Measurements from ENCODE around the gene MAPT.
A peak's percentile ranks its signal among the peaks of the same experiment; 100 is the strongest.

Gene MAPT

DNA sequence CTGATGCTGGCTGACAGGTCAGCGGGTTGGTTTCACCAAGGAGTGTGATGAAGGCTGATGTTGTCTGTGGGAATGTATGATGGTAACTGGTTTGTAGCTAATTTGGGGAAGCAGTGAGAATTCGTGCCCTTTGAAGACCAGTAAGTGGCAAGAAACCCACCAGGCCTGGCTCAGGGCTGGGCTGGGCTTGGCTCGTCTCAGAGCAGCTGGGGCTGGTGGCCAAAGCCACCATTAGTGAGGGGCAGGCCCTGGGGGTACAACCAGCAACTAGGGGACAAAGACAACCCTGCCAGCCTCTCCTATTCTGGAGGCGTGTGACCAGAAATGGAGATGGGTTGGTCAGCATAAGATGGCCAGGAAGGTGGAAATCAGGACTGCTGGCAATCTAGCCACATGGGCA lies 91.7 kb downstream of the MAPT start:
- DNase-seq (ENCODE audit: low read depth in 2 of 3, low spot score in 1 of 3), result no peak

GRCh38 chr17:45987706-45988105 lies 93.4 kb downstream of the MAPT start:
- DNase-seq (ENCODE audit: low read depth in 2 of 3, low spot score in 1 of 3), result no peak

GRCh38 chr17:45989759-45990158 lies 95.4 kb downstream of the MAPT start:
- no peak for DNase-seq (ENCODE audit: low read depth in 2 of 3, low spot score in 1 of 3)

DNA sequence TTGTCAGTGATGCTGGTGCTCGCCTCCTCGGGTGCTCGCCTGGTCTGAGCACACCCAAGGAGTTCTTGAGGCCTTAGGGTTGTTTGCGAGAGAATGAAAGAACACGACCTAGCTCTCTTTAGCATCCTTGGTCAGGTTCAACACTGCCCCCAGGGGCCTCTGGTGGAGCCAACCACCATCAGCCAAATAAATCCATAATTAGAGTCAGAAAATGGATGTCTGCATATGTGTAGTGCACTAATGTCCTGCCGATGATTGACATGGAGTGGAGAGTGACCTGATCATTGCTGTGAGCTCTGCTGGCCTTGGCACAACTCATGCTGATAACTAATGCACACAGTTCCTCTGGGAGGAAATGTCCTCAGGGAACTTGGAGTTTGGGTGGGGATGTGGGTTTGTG lies 96.5 kb downstream of the MAPT start:
- no peak for DNase-seq (ENCODE audit: low read depth in 2 of 3, low spot score in 1 of 3)

DNA sequence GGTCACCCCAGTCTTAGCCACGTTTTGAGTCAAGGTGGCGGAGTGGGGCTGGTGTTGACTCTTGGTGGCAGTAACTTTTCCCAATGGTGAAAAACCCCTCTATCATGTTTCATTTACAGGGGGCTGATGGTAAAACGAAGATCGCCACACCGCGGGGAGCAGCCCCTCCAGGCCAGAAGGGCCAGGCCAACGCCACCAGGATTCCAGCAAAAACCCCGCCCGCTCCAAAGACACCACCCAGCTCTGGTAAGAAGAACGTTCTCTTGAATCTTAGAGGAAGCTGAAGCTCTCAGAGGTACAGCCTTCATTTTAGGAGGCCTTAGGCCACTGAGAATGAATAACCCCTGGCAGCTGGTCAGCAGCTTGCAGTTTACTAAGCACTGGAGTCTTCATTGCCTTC lies 97.0 kb downstream of the MAPT start:
- DNase-seq (ENCODE audit: low read depth in 2 of 3, low spot score in 1 of 3), result no peak

DNA sequence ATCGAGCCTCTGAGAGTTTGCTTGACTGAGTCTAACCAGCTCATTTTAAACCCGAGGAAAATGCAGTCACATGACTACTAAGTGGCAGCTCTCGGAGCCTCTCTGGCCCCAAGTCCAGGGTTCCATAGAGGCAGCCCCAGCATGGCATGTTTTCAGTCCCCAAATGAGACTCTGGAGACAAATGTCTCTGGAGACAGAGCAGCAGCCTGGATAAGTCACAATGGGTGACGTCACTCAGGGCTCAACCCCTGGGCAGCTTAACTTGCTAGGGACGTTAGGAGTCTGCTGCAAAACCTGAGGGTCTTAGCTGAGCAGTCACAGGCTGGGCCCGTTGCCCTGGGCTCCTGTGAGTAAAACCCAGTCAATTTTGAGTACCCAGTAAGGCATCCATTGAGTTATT lies 97.8 kb downstream of the MAPT start:
- DNase-seq (ENCODE audit: low read depth in 2 of 3, low spot score in 1 of 3), result no peak

GRCh38 chr17:45992904-45993303 lies 98.5 kb downstream of the MAPT start:
- no peak for DNase-seq (ENCODE audit: low read depth in 2 of 3, low spot score in 1 of 3)

DNA sequence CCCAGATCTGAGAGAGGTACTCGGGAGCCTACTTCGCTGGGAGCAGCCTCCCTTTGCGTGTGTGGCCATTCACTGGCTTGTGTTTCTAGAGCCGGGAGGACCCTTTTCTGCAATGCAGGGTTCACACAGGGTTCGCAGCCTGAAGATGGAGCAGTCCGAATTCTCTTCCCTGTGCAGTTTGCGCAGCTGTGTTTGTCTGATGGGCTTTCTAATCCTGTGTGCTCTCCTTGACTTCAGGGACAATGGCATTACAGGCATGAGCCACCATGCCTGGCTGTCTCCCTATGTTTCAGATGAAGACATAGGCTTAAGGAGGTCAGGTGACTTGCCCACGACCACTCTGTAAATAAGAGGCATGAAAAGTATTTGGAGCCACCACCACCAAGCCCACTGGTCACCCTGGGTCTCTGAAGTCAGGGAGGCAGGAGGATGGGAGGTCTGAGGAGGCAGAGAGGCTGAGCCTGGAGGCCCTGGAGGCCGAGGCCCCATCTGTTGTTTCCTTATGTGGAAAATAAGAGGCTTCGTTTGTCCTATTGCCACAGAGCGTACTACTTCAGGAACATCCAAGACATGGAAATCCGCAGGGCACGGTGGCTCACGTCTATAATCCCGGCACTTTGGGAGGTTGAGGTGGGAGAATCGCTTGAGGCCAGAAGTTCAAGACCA lies 99.7 kb downstream of the MAPT start:
- DNase-seq (ENCODE audit: low read depth in 2 of 3, low spot score in 1 of 3), result no peak

- no peak for DNase-seq (ENCODE audit: low read depth in 2 of 3, low spot score in 1 of 3)
These were observed 100.6 kb downstream of the MAPT start for GRCh38 chr17:45994987-45995386.

GRCh38 chr17:45995627-45996270 lies 101.4 kb downstream of the MAPT start:
- DNase-seq (ENCODE audit: low read depth in 2 of 3, low spot score in 1 of 3), result no peak

DNA sequence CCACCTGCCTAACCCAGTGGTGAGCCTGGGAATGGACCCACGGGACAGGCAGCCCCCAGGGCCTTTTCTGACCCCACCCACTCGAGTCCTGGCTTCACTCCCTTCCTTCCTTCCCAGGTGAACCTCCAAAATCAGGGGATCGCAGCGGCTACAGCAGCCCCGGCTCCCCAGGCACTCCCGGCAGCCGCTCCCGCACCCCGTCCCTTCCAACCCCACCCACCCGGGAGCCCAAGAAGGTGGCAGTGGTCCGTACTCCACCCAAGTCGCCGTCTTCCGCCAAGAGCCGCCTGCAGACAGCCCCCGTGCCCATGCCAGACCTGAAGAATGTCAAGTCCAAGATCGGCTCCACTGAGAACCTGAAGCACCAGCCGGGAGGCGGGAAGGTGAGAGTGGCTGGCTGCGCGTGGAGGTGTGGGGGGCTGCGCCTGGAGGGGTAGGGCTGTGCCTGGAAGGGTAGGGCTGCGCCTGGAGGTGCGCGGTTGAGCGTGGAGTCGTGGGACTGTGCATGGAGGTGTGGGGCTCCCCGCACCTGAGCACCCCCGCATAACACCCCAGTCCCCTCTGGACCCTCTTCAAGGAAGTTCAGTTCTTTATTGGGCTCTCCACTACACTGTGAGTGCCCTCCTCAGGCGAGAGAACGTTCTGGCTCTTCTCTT lies 102.1 kb downstream of the MAPT start:
- DNase-seq (ENCODE audit: low read depth in 2 of 3, low spot score in 1 of 3), result no peak

- DNase-seq (ENCODE audit: low read depth in 2 of 3, low spot score in 1 of 3), result no peak
These were observed 102.8 kb downstream of the MAPT start for GRCh38 chr17:45997166-45997565.

GRCh38 chr17:45997624-45998023 lies 103.3 kb downstream of the MAPT start:
- DNase-seq (ENCODE audit: low read depth in 2 of 3, low spot score in 1 of 3), result no peak

DNA sequence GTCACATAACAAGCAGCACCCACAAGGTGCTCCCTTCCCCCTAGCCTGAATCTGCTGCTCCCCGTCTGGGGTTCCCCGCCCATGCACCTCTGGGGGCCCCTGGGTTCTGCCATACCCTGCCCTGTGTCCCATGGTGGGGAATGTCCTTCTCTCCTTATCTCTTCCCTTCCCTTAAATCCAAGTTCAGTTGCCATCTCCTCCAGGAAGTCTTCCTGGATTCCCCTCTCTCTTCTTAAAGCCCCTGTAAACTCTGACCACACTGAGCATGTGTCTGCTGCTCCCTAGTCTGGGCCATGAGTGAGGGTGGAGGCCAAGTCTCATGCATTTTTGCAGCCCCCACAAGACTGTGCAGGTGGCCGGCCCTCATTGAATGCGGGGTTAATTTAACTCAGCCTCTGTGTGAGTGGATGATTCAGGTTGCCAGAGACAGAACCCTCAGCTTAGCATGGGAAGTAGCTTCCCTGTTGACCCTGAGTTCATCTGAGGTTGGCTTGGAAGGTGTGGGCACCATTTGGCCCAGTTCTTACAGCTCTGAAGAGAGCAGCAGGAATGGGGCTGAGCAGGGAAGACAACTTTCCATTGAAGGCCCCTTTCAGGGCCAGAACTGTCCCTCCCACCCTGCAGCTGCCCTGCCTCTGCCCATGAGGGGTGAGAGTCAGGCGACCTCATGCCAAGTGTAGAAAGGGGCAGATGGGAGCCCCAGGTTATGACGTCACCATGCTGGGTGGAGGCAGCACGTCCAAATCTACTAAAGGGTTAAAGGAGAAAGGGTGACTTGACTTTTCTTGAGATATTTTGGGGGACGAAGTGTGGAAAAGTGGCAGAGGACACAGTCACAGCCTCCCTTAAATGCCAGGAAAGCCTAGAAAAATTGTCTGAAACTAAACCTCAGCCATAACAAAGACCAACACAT lies 104.9 kb downstream of the MAPT start, which contains the start of gene STH:
Gene STH, plus strand, starts transcription at position 264 of the 913 bp plus-strand sequence. Its CDS starts 30 bp downstream, at position 294.
- DNase-seq (ENCODE audit: low read depth in 2 of 3, low spot score in 1 of 3), result no peak

DNA sequence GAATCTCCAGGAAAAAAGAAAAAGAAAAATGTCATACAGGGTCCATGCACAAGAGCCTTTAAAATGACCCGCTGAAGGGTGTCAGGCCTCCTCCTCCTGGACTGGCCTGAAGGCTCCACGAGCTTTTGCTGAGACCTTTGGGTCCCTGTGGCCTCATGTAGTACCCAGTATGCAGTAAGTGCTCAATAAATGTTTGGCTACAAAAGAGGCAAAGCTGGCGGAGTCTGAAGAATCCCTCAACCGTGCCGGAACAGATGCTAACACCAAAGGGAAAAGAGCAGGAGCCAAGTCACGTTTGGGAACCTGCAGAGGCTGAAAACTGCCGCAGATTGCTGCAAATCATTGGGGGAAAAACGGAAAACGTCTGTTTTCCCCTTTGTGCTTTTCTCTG lies 105.5 kb downstream of the MAPT start:
- DNase-seq (ENCODE audit: low read depth in 2 of 3, low spot score in 1 of 3), result no peak

DNA sequence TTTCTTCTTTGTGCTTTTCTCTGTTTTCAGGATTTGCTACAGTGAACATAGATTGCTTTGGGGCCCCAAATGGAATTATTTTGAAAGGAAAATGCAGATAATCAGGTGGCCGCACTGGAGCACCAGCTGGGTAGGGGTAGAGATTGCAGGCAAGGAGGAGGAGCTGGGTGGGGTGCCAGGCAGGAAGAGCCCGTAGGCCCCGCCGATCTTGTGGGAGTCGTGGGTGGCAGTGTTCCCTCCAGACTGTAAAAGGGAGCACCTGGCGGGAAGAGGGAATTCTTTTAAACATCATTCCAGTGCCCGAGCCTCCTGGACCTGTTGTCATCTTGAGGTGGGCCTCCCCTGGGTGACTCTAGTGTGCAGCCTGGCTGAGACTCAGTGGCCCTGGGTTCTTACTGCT lies 105.9 kb downstream of the MAPT start:
- DNase-seq (ENCODE audit: low read depth in 2 of 3, low spot score in 1 of 3), result no peak

DNA sequence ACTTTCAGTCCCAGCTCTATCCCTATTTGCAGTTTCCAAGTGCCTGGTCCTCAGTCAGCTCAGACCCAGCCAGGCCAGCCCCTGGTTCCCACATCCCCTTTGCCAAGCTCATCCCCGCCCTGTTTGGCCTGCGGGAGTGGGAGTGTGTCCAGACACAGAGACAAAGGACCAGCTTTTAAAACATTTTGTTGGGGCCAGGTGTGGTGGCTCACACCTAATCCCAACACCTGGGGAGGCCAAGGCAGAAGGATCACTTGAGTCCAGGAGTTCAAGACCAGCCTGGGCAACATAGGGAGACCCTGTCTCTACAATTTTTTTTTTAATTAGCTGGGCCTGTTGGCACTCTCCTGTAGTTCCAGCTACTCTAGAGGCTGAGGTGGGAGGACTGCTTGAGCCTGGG lies 106.4 kb downstream of the MAPT start:
- DNase-seq (ENCODE audit: low read depth in 2 of 3, low spot score in 1 of 3), result no peak

DNA sequence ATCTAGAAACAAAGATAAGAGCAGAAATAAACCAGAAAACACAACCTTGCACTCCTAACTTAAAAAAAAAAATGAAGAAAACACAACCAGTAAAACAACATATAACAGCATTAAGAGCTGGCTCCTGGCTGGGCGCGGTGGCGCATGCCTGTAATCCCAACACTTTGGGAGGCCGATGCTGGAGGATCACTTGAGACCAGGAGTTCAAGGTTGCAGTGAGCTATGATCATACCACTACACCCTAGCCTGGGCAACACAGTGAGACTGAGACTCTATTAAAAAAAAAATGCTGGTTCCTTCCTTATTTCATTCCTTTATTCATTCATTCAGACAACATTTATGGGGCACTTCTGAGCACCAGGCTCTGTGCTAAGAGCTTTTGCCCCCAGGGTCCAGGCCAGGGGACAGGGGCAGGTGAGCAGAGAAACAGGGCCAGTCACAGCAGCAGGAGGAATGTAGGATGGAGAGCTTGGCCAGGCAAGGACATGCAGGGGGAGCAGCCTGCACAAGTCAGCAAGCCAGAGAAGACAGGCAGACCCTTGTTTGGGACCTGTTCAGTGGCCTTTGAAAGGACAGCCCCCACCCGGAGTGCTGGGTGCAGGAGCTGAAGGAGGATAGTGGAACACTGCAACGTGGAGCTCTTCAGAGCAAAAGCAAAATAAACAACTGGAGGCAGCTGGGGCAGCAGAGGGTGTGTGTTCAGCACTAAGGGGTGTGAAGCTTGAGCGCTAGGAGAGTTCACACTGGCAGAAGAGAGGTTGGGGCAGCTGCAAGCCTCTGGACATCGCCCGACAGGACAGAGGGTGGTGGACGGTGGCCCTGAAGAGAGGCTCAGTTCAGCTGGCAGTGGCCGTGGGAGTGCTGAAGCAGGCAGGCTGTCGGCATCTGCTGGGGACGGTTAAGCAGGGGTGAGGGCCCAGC lies 107.3 kb downstream of the MAPT start:
- no peak for DNase-seq (ENCODE audit: low read depth in 2 of 3, low spot score in 1 of 3)

DNA sequence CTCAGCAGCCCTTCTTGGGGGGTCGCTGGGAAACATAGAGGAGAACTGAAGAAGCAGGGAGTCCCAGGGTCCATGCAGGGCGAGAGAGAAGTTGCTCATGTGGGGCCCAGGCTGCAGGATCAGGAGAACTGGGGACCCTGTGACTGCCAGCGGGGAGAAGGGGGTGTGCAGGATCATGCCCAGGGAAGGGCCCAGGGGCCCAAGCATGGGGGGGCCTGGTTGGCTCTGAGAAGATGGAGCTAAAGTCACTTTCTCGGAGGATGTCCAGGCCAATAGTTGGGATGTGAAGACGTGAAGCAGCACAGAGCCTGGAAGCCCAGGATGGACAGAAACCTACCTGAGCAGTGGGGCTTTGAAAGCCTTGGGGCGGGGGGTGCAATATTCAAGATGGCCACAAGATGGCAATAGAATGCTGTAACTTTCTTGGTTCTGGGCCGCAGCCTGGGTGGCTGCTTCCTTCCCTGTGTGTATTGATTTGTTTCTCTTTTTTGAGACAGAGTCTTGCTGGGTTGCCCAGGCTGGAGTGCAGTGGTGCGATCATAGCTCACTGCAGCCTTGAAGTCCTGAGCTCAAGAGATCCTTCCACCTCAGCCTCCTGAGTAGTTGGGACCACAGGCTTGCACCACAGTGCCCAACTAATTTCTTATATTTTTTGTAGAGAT lies 108.1 kb downstream of the MAPT start:
- DNase-seq (ENCODE audit: low read depth in 2 of 3, low spot score in 1 of 3), result peak; percentile 52 to 79 (median 57)

DNA sequence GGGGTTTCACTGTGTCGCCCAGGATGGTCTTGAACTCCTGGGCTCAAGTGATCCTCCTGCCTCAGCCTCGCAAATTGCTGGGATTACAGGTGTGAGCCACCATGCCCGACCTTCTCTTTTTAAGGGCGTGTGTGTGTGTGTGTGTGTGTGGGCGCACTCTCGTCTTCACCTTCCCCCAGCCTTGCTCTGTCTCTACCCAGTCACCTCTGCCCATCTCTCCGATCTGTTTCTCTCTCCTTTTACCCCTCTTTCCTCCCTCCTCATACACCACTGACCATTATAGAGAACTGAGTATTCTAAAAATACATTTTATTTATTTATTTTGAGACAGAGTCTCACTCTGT lies 108.6 kb downstream of the MAPT start:
- no peak for DNase-seq (ENCODE audit: low read depth in 2 of 3, low spot score in 1 of 3)
